GM08714 (cell line): ENCODE measurements around the gene ACAP2.

ENCODE experiments used
- H3K4me3 ChIP-seq: fragments of 200-500 bp; sonication (Bioruptor generic); 2 replicates; pipeline ENCODE4 v1.5.1; 2014; ENCODE audit warnings: mild to moderate bottlenecking, low read length, inconsistent platforms
- ZNF274 ChIP-seq: IDR thresholded peaks from 2 replicates; pipeline ENCODE4 v1.6.1; 2012; ENCODE audit warnings: mild to moderate bottlenecking, low read depth, low read length

Gene ACAP2

DNA sequence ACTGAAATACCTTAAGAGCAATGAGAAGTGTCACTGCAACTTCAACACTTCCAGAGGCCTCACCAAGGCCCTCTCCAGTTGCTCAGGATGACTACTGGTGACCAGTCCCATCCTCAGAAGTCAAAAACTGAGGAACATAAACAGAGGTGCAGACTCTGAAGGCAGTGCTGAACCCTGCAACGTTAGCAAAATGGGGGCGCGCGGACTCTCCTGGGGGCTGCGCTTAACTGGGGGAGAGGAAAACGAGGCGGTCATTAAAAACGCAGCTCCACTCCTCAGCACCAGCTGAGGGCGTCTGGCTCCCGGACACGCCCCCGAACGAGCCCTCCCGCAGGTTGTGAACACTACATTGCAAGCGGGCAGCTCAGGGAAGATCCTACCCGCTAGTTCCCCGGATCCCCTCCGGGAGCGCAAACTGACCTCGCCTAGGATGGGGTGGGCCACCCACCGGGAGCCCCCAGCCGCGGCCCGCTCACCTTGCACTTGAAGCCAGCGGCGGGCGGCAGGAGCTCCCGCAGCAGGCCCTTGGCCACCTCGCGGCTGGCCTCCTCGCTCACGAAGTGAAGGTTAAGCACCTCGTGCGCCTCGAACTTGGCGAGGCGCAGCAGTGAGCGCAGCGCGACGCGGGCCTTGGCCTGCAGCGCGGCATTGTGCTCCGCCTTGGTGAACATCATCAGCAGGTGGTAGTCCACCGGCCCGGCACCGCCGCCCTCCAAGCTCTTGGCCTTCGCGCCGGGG, 172.6 kb downstream of the ACAP2 start:
- TF ChIP-seq ZNF274 = no peak
- H3K4me3 ChIP-seq = peak overlapping the region; percentile 93

DNA sequence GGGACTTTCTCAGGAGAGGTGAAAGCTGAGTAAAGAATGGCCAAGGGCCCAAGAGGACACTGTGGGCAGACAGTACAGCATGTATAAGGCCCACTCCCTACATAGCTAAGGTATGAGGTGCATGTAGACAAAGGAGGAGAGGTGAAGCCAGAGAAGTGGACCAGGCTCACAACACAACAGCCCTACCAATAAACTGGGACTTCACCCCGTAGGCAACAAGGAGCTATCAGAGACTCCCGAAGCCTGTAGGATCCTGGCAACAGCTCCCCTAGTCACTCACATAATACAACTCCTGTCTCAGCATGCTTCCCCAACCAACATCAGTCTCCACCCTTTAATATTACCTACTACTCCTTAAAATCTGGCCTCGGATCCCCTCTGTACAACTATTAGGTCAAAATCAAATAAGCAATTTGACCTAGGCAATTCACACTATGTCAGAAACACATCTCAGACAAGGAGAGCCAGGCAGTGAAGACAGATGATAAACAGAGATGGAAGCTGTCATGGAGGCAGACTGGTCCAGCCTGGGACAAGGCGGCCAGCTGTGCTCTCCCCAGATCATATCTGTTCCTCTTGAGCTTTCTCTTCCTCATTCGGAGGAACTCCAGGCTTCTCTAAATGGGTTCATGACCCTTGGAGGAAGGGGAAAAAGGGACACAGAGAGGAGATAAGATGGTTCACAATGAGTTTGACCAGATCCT, 173.3 kb downstream of the ACAP2 start:
- H3K4me3 ChIP-seq = peak overlapping the region; percentile 93; the same call in 1 of the 2 replicates
- TF ChIP-seq ZNF274 = no peak

DNA sequence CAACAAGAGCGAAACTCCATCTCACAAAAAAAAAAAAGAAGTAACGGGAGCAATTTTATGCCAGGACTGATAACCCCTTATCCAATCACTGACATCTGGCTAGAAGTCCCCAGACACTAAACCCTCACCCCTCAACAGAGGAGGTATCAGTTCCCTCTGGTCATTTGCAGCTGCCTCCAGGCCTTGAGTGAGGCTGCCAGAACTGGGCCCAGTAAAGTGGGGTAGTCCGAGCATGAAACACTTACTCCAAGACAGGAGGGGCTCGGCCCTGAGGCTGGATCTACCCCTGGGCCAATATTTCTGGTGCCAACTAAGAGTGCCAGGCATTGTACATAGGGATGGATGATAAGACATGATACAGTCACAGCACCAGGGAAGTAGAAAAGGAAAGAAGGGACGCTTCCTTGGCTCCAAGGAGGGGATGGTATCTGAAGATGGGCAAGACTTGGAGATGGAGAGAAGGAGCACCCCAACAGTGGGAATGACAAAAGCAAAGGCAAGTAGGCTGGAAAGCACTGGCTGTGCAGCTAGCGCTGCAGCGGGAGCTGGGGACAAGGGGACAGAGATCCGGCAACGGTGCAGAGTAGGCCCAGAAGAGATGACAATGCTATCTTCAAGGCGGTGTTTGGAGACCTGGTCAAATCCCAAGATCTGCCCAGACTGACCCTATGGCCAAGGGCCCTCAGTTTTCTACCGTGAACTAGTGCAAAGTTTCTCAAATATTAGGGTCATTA, 174.1 kb downstream of the ACAP2 start:
- TF ChIP-seq ZNF274 = no peak
- H3K4me3 ChIP-seq = no peak overlapping the region

DNA sequence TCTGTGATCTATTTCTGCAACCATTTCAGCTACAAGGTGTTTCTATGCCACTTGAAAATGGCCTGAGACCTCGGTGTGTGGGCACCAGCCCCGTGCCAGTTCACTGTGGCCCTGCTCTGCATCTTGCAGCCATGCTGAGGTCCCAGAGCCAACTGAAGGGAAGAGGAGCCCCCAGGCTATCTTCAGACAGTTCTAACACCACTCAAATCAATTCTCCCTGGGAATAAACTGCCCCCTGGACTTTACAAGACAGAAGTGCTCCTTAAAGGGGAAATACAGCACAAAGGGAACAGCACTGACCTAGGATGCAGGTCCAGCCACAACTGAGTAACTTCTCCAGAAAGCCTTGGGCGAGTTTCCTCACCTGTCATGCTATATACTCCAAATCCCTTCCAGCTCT, 175.7 kb downstream of the ACAP2 start:
- H3K4me3 ChIP-seq = no peak overlapping the region
- no peak for TF ChIP-seq ZNF274

DNA sequence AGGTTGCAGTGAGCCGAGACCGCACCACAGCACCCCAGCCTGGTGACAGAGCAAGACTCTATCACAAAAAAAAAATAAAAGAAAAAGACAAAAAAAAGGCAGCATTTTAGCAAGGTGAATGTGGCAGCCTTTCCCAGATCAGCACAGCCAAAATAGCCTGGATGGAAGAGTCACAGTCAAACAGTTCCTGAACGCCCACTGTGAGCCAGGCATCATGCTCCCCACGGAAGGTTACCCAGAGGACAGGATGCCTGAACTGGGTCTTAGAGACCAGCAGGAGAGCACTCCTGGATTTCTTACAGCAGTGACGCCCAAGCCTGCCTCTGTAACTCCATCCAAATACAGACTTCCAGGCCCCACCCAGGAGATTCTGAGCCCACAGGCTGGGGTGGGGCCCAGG, 176.4 kb downstream of the ACAP2 start:
- TF ChIP-seq ZNF274 = no peak

DNA sequence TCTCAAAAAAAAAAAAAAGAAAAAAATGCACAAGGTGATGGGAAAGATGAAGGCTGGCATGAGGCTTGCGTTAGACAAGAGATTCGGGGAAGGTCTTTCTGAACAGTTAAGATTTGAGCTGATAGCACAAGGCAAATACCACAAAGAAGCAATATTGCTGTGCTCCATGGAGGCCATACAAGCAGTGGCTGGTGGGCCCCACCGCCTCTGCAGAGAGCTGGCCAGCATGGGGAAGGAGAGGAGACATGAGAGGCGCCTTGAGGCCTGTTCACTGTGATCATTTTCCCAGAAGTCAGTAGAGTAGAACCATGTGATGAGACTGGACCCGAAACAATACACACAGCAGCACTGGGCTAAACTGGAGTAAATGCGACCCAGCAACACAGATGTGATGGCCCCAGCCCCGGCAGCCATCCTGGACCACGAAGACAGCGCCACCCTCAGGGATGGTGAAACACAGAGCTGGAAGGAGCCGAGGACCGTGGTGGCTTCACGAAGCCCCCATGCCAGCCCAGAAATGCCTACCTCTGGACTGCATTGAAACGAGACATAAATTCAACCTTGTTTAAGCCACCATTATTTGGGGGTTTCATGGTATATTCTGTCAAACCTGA, 177.3 kb downstream of the ACAP2 start:
- no peak overlapping the region for H3K4me3 ChIP-seq
- no peak for TF ChIP-seq ZNF274

More for the DNA sequence above, 176.4 kb downstream of the ACAP2 start:
- H3K4me3 ChIP-seq = no peak overlapping the region

DNA sequence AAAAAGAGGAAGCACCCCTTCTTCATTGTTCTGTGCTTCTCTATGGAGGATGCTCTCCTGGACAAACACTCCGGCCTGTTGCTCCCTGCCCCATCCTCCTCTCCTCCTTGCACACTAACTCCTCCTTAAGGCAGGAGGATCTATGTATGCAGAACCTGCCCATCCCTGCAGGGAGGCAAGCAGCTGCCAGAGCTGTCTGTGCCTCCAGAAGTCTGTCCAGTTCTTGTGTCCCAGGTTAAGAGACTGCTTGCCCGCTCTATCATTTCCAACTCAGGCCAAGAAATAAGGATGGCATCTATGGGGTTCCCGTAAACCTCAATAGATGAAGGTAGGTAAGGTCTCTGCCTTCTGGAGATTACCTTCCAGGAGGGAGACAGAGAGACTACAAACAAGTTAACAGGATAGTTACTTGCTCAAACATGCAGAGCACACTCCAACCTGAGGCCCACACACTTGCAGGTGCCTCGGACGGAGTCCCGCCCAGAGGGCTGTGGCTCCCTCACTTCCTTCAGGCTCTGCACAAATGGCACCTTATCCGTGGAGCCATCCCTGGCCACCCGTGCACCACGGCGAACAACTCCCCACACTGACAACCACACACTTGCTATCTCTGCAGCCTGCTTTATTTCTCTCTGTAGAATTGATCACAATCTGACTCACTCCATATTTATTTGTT, 178.8 kb downstream of the ACAP2 start:
- no peak overlapping the region for H3K4me3 ChIP-seq
- TF ChIP-seq ZNF274 = no peak

DNA sequence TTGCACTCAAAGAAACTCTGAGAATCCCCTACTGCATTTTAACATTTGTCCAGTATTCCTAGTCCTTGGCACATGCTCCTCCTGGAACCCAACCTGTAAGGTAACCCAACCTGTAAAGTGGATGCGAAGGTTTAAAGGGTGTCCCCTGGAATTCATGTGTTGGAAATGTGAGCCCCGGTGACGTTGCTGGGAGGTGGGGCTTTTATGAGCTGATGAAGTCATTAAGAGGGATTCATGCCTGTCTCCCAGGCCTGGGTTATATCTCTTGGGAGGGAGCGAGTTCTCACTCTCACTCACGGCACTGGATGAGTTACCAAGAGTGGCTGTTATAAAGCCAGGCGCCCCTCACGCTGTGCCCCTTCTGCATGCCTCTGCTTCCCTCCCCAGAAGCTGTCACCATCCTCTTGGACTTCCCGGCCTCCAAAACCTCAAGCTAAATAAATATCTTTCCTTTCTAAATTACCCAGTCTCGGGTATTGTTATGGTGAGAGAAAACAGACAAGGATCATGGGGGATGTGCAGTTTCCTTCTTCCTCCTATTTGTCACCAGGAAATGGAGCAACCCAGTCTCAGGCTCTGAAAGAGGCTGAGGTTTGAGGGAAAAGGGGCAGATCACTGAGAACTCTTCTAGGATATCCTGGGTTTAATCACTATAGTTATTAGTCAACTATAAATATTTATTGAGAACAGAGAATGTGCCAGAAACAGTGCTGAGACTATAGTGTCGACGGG, 179.5 kb downstream of the ACAP2 start:
- TF ChIP-seq ZNF274 = no peak
- no peak overlapping the region for H3K4me3 ChIP-seq

DNA sequence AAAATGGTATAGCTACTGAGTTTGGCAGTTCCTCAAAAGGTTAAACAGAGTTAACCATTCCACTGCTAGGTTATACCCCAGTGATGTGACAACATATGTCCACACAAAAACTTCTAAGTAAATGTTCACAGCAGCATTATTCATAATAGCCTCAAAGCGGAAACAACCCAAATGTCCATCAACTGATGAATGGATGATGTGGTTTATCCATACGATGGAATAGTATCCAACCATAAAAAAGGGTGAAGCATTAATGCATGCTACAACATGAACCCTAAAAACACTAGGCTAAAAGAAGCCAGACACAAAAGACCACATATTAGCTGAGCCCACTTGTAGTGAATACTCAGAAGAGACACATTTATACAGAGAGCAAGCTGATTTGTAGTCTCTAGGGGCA, 180.9 kb downstream of the ACAP2 start:
- TF ChIP-seq ZNF274 = no peak
- H3K4me3 ChIP-seq = no peak overlapping the region

DNA sequence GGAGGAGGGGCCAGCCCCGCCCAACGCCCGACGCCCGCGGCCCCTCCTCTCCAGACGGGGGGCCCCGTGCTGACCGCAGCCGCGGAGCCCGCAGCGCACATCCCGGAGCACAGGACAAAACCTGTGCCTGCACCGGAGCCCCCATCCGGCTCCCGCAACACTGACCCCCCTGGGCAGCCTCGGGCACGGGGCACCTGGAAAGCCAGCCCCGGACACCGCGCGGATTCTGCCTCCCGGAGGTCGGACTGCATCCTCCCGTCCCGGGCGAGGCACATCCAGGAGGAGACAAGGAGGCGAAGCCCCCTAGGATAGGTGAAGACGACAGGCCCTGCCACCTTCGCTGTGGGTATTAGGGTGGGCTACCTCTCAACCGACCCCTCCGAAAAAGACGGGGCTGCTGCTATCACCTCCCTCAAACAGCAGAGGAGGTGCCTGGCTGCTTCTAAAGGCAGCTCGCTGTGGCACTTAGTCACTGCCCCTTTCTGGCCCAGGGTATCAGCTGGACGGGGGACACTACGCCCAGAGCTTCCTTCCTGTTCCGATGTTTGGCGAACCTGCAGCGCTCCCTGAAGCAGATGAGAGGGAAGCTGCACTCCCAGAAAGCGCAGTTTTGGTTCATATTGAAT, 182.4 kb downstream of the ACAP2 start:
- peak overlapping the region; percentile 65; the same call in 1 of the 2 replicates for H3K4me3 ChIP-seq
- no peak for TF ChIP-seq ZNF274

DNA sequence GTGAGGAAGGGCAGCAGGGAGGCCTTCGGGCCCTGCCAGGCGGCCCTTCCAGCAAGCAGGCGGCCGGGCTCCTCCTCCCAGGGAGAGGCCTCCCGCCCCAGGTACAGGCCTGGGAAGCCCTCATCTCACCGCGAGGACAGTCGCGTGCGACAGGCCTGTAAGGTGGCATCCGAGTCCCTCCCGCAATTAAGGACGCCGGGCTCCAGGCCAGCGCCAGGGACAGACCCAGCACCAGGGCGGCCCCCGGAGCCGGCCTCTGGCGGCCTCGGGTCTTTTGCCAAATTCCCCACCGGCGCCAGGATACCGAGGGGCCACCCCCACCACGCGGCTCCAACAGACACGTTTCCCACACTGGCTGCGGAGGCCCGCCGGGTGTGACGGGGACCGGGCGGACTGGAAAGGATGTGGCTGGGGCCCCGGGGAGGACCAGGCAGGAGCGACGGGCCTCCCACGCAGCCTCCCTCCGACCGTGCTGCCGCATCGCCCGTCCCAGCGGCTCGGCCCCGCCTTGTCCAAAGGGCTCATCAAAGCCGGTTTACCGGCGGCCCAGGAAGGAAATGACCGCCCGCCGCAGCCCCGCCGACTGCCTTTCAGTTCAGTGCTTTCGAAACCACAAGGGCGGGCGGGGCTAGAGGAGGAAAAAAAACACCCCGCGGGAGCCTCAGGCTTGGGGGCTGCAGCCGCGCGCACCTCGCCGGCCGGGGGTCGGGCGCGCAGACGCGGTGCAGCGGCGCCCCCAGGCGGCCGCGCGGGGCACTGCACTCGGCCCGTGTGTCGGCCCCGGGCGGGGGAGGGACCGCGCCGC, 183.1 kb downstream of the ACAP2 start:
- H3K4me3 ChIP-seq = peak overlapping the region; percentile 56; the same call in 1 of the 2 replicates
- TF ChIP-seq ZNF274 = no peak

DNA sequence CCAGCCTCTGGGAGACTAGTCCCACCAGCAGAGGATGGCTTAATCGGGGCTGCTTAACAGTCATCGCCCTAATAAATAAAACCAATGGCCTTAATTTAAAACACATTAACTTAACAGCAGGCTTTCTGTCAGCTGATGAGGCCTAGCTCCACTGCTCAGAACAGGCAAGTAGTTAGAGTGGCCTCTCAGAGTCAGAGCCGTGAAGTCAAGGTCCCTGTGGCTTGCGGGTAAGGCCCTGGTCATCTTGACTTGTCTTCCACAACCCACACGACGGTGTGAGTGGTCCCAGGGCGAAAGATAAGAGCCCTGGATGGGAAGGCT, 183.7 kb downstream of the ACAP2 start:
- H3K4me3 ChIP-seq = peak overlapping the region; percentile 56; the same call in 1 of the 2 replicates
- TF ChIP-seq ZNF274 = no peak
